Esophagus squamous epithelium (tissue), 4 donors: Measurements from ENCODE around the gene POLN.

ENCODE experiments used
- CTCF ChIP-seq, 6 experiments: fragments of 450-650 bp in 4 of 6; fragments of 200-600 bp in 2 of 6; sonication (generic) in 2 of 6; IDR thresholded peaks; one replicate each; pipeline ENCODE4 v1.5.1; 2016 to 2019; ENCODE audit warnings: antibody characterized with exemption in 6 of 6, mild to moderate bottlenecking in 4 of 6, moderate library complexity in 4 of 6
- POLR2A ChIP-seq, 4 donors: fragments of 450-650 bp; IDR thresholded peaks; one replicate each; pipeline ENCODE4 v1.6.1; 2017; ENCODE audit warnings: antibody characterized with exemption in 4 of 4, mild to moderate bottlenecking in 4 of 4, moderate library complexity in 3 of 4

- TF ChIP-seq CTCF (IDR thresholded peaks at IDR 0.05), result no peak
- TF ChIP-seq POLR2A (IDR thresholded peaks at IDR 0.05), result no peak
Observed at GRCh38 chr4:2267841-2268240, 25.9 kb upstream of the POLN start.
